Measurements from ENCODE around the gene ALOX15B. TPM values are rescaled to one million over a fixed set of nuclear protein-coding genes. Genes with fewer than 3 reads are reported as not detected.
"Not testable (repeated sequence)": the region's sequence is repeated elsewhere in the genome, so short reads cannot be mapped to it uniquely, and the experiment has no call there.

ALOX15B gene
- total RNA-seq, 2 donors from 2014 or later, result 52.1 to 108 TPM

- 96% methylated on average over 14 of the region's 14 CpGs for WGBS
- H3K4me1 ChIP-seq (replicated peaks), result no peaks in the 10 kb centered on the region
- TF ChIP-seq CTCF (IDR thresholded peaks at IDR 0.05) (no peak), POLR2A (IDR thresholded peaks at IDR 0.05) (no peak), POLR2AphosphoS5 (IDR thresholded peaks at IDR 0.05) (no peak)
- H3K9me3 ChIP-seq, result no peaks in the 10 kb centered on the region
- intact Hi-C loops (cut with DNase I), result loop anchor here (10.0 kb wide), 1 partner anchor 229 kb away; no protein-coding TSS in a partner anchor
- no peaks in the 10 kb centered on the region for H3K27me3 ChIP-seq (replicated peaks; ENCODE audit: insufficient read depth)
- DNase-seq (ENCODE audit: low spot score), result no peak
- no peaks in the 10 kb centered on the region for H3K36me3 ChIP-seq
- no peak overlapping the region for H3K4me3 ChIP-seq
- H3K27ac ChIP-seq, result no peak overlapping the region
Observed at GRCh38 chr17:8075574-8076342, 36.9 kb downstream of the ALOX15B start.

GRCh38 chr17:8076502-8077266 lies 37.8 kb downstream of the ALOX15B start:
- no peaks in the 10 kb centered on the region for H3K36me3 ChIP-seq
- no peaks in the 10 kb centered on the region for H3K27me3 ChIP-seq (replicated peaks; ENCODE audit: insufficient read depth)
- DNase-seq (ENCODE audit: low spot score), result no peak
- no peak overlapping the region for H3K27ac ChIP-seq
- WGBS, result 87% methylated on average over 13 of the region's 13 CpGs
- no peak overlapping the region for H3K4me3 ChIP-seq
- intact Hi-C loops (cut with DNase I), result loop anchor here (10.0 kb wide), 1 partner anchor 228 kb away; no protein-coding TSS in a partner anchor
- H3K9me3 ChIP-seq, result no peaks in the 10 kb centered on the region
- H3K4me1 ChIP-seq (replicated peaks), result no peaks in the 10 kb centered on the region
- TF ChIP-seq POLR2A (IDR thresholded peaks at IDR 0.05) (no peak), CTCF (IDR thresholded peaks at IDR 0.05) (no peak), POLR2AphosphoS5 (IDR thresholded peaks at IDR 0.05) (no peak)

- DNase-seq (ENCODE audit: low spot score); H3K9me3 ChIP-seq; H3K4me1 ChIP-seq (replicated peaks); H3K4me3 ChIP-seq; H3K27ac ChIP-seq; H3K27me3 ChIP-seq (replicated peaks; ENCODE audit: insufficient read depth); H3K36me3 ChIP-seq: not testable (repeated sequence)
- intact Hi-C loops (cut with DNase I), result loop anchor here (10.0 kb wide), 1 partner anchor 227 kb away; no protein-coding TSS in a partner anchor
- 88% methylated on average over 5 of the region's 5 CpGs for WGBS
Observed at GRCh38 chr17:8077939-8078338, 39.1 kb downstream of the ALOX15B start.

- H3K4me3 ChIP-seq, result peak overlapping the region; percentile 23 to 28
- no peak for DNase-seq (ENCODE audit: low spot score)
- H3K36me3 ChIP-seq, result no peaks in the 10 kb centered on the region
- H3K9me3 ChIP-seq, result no peaks in the 10 kb centered on the region
- no peaks in the 10 kb centered on the region for H3K4me1 ChIP-seq (replicated peaks)
- peak overlapping the region; percentile 22 to 56 for H3K27ac ChIP-seq
- no peak for TF ChIP-seq POLR2AphosphoS5 (IDR thresholded peaks at IDR 0.05)
- peak; percentile 77 to 89 (median 82) for TF ChIP-seq CTCF (IDR thresholded peaks at IDR 0.05)
- no peak for TF ChIP-seq POLR2A (IDR thresholded peaks at IDR 0.05)
- no peaks in the 10 kb centered on the region for H3K27me3 ChIP-seq (replicated peaks; ENCODE audit: insufficient read depth)
- intact Hi-C loops (cut with DNase I), result loop anchor here (10.0 kb wide), 1 partner anchor 225 kb away; no protein-coding TSS in a partner anchor
- 3% methylated on average over 76 of the region's 87 CpGs for WGBS
Observed at GRCh38 chr17:8079291-8080207, 40.7 kb downstream of the ALOX15B start.

Measured in prostate gland (tissue), 2 donors.